Natural killer cell (primary cell): ENCODE measurements around the gene SIRT5. TPM values are rescaled to one million over a fixed set of nuclear protein-coding genes. Genes with fewer than 3 reads are reported as not detected.

Experiments used
- ATAC-seq, 3 donors: fragments of 150-1000 bp in 2 of 3; fragments of 200-7000 bp in 1 of 3; cut with Tn5 transposase; 1 replicate in 1 of 3; 2 replicates in 2 of 3; pipeline ENCODE4 v1.10.0; 2021; ENCODE audit warnings: mild to moderate bottlenecking in 2 of 3, moderate library complexity in 2 of 3
- DNase-seq, 2 donors: peaks; one replicate each; pipeline versions ENCODE4 v3.0.0 to v3.0.0-alpha.2; 2013 to 2021; ENCODE audit warnings: mixed read lengths in 1 of 2
- H3K27ac ChIP-seq: one replicate; pipeline ENCODE4 v1.5.1; 2013; ENCODE audit warnings: mild to moderate bottlenecking, low read length
- H3K27me3 ChIP-seq: one replicate; pipeline ENCODE4 v1.6.1; 2013; ENCODE audit warnings: low read length; ENCODE audit not compliant: control insufficient read depth, insufficient read depth
- H3K36me3 ChIP-seq: one replicate; pipeline ENCODE4 v1.6.1; 2013; ENCODE audit warnings: low read length; ENCODE audit not compliant: control insufficient read depth, insufficient read depth
- H3K4me1 ChIP-seq: one replicate; pipeline ENCODE4 v1.6.1; 2013; ENCODE audit warnings: low read length; ENCODE audit not compliant: control insufficient read depth, insufficient read depth
- H3K4me3 ChIP-seq: one replicate; pipeline ENCODE4 v1.5.1; 2013; ENCODE audit warnings: low read length
- H3K9me3 ChIP-seq: one replicate; pipeline ENCODE4 v1.6.1; 2013; ENCODE audit warnings: low read length; ENCODE audit not compliant: control insufficient read depth, insufficient read depth
- H3K27ac Mint-ChIP-seq, 2 donors: one replicate each; pipeline ENCODE4 v1.8.0; 2022; ENCODE audit warnings: mild to moderate bottlenecking in 2 of 2, mixed read lengths in 2 of 2, moderate library complexity in 1 of 2
- H3K27me3 Mint-ChIP-seq, 2 donors: one replicate each; pipeline ENCODE4 v1.8.0; 2022; ENCODE audit warnings: low read depth in 2 of 2, mixed read lengths in 2 of 2
- H3K36me3 Mint-ChIP-seq: one replicate; pipeline ENCODE4 v1.8.0; 2022; ENCODE audit warnings: mixed read lengths
- H3K4me1 Mint-ChIP-seq, 2 donors: one replicate each; pipeline ENCODE4 v1.8.0; 2022; ENCODE audit warnings: mixed read lengths in 2 of 2
- H3K4me3 Mint-ChIP-seq: one replicate; pipeline ENCODE4 v1.8.0; 2022; ENCODE audit warnings: mild to moderate bottlenecking, moderate library complexity, mixed read lengths
- H3K9me3 Mint-ChIP-seq, 2 donors: one replicate each; pipeline ENCODE4 v1.8.0; 2022; ENCODE audit warnings: mixed read lengths in 2 of 2
- WGBS: methylation state at CpG from one replicate; pipeline ENCODE4 v1.1.7; 2013; ENCODE audit warnings: missing lambda C conversion rate; ENCODE audit not compliant: insufficient coverage; 5-methylcytosine and 5-hydroxymethylcytosine counted together
- intact Hi-C: fragments of 100-400 bp; cut with micrococcal nuclease; formaldehyde crosslinking; loops from one replicate; pipeline ENCODE4 v1.14.2; 2022
- total RNA-seq, 4 donors: library from RNA; stranded (reverse); fragments of 120-200 nt in 1 of 4; gene quantifications; one replicate each; pipeline versions ENCODE4 v1.2.3 to v1.2.4, GENCODE V29; 2013 to 2022
- TF ChIP-seq, protein P1 (sequence below): fragments of 200-600 bp; IDR thresholded peaks from one replicate; pipeline ENCODE4 v1.8.0; 2022; ENCODE audit warnings: antibody characterized with exemption

Gene SIRT5
- total RNA-seq, 3 donors from 2014 or later (not counting 1 experiment from before 2014, with no cell fraction given), result 8.8 to 13.9 (median 12.2) TPM

DNA sequence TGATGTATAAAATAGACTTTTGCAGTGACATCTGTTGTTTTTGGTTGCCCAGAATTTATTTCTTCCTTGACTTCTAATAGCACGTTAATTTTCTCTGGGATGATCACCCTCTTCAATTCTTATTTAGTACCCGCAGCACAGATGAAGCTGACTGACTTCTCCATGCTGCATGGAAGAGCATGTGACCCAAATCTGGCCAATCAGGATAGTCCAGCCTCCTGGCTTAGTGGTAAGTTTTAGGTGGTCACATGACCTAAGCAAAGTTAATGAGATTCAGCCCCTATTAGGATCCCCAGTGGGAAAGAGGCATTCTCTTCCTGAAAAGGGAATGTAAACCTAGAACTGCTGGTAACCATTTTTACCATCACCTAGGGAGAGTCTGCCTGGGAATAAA lies 13.8 kb upstream of the SIRT5 start:
- H3K27me3 Mint-ChIP-seq, result peaks cover 0 to 5% of the 10 kb centered on the region in 2 donors
- H3K9me3 Mint-ChIP-seq, result no peaks in the 10 kb centered on the region
- Histone ChIP-seq H3K4me1 (no peaks in the 10 kb centered on the region), H3K9me3 (no peaks in the 10 kb centered on the region), H3K36me3 (no peaks in the 10 kb centered on the region), H3K27ac (no peak overlapping the region), H3K4me3 (no peak overlapping the region), H3K27me3 (no peaks in the 10 kb centered on the region)
- intact Hi-C loops, result no loop called here
- no peak overlapping the region for H3K27ac Mint-ChIP-seq
- 94% methylated on average over 2 of the region's 2 CpGs for WGBS
- no peak for ATAC-seq
- TF ChIP-seq, protein P1, sequence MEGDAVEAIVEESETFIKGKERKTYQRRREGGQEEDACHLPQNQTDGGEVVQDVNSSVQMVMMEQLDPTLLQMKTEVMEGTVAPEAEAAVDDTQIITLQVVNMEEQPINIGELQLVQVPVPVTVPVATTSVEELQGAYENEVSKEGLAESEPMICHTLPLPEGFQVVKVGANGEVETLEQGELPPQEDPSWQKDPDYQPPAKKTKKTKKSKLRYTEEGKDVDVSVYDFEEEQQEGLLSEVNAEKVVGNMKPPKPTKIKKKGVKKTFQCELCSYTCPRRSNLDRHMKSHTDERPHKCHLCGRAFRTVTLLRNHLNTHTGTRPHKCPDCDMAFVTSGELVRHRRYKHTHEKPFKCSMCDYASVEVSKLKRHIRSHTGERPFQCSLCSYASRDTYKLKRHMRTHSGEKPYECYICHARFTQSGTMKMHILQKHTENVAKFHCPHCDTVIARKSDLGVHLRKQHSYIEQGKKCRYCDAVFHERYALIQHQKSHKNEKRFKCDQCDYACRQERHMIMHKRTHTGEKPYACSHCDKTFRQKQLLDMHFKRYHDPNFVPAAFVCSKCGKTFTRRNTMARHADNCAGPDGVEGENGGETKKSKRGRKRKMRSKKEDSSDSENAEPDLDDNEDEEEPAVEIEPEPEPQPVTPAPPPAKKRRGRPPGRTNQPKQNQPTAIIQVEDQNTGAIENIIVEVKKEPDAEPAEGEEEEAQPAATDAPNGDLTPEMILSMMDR, result no peak
- H3K4me1 Mint-ChIP-seq, result no peaks in the 10 kb centered on the region
- no peak overlapping the region for H3K4me3 Mint-ChIP-seq
- DNase-seq, result no peak
- no peaks in the 10 kb centered on the region for H3K36me3 Mint-ChIP-seq

DNA sequence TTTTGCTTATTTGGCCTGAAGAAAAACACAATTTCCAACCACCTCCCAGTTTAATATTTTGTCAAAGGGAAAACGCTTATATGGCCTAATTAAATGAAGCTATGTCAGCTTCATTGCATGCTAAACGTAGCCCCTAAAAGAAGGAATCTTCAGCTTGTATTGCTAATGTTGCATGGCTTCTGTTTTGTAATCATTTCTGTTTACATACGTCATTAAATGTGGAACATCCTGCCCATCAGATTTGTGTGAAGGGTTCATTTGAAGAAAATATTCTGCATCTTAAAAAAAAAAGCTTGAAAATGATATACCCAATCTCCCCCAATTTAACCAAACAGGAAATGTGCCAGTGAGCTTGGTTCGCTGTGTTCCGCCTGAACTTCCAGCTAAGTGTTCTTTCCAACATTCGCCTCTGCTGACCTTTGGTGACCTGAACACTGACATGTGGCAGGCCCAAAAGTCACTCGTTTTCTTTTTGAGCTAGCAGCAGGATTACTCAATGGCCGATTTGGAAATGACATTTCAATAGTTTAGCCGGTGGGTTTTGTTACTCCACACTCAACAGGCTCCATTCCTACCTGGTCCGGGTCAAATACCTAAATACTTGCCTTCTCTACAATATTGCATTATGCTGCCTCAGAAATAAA lies 12.7 kb upstream of the SIRT5 start:
- H3K27ac ChIP-seq, result no peak overlapping the region

DNA sequence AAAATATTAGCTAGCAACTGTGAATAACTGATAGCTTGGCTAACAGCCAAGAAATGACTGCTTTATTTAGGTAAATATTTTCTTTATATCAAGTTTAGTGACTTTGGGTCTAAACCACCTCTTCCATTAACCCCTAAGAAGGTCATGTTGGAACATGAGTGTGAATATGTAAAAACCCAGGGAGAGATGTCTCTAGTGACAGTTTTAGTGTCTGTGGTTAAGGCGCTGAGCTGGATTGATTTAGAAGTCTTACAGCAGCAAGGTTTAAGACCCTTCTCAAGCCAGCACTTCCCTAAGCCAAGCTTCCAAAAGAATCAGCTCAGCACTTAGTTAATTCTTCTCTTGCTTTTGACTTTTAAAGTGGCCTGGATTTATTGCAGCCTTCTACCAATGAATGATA lies 11.4 kb upstream of the SIRT5 start:
- no peaks in the 10 kb centered on the region for H3K36me3 Mint-ChIP-seq

More for the DNA sequence above, 12.7 kb upstream of the SIRT5 start:
- no peaks in the 10 kb centered on the region for H3K9me3 Mint-ChIP-seq
- Histone ChIP-seq H3K4me3 (no peak overlapping the region), H3K36me3 (no peaks in the 10 kb centered on the region), H3K4me1 (no peaks in the 10 kb centered on the region), H3K27me3 (no peaks in the 10 kb centered on the region), H3K9me3 (no peaks in the 10 kb centered on the region)
- H3K27ac Mint-ChIP-seq, result no peak overlapping the region
- H3K27me3 Mint-ChIP-seq, result peaks cover 0 to 14% of the 10 kb centered on the region in 2 donors
- H3K4me1 Mint-ChIP-seq, result no peaks in the 10 kb centered on the region
- TF ChIP-seq, protein P1, result no peak
- no peak for ATAC-seq
- intact Hi-C loops, result no loop called here
- no peaks in the 10 kb centered on the region for H3K36me3 Mint-ChIP-seq
- H3K4me3 Mint-ChIP-seq, result no peak overlapping the region
- DNase-seq, result no peak
- 57% methylated on average over 10 of the region's 10 CpGs for WGBS

More for the DNA sequence above, 11.4 kb upstream of the SIRT5 start:
- Histone ChIP-seq H3K27me3 (no peaks in the 10 kb centered on the region), H3K4me1 (no peaks in the 10 kb centered on the region), H3K36me3 (no peaks in the 10 kb centered on the region), H3K27ac (no peak overlapping the region), H3K9me3 (no peaks in the 10 kb centered on the region), H3K4me3 (no peak overlapping the region)
- 50% methylated on average over 1 of the region's 1 CpG for WGBS
- intact Hi-C loops, result no loop called here
- H3K4me1 Mint-ChIP-seq, result no peaks in the 10 kb centered on the region
- no peaks in the 10 kb centered on the region for H3K9me3 Mint-ChIP-seq
- peaks cover 6 to 24% of the 10 kb centered on the region in 2 donors for H3K27me3 Mint-ChIP-seq
- no peak for ATAC-seq
- H3K4me3 Mint-ChIP-seq, result no peak overlapping the region
- TF ChIP-seq, protein P1, result no peak
- H3K27ac Mint-ChIP-seq, result no peak overlapping the region
- no peak for DNase-seq
